GOT3 (cell line): ENCODE data around the gene TMEM72.

Experiments
- DNase-seq: peaks from one replicate; lab custom pipeline; 2025; ENCODE audit warnings: mixed read lengths; lab: John Stamatoyannopoulos, UW

Gene TMEM72

DNA sequence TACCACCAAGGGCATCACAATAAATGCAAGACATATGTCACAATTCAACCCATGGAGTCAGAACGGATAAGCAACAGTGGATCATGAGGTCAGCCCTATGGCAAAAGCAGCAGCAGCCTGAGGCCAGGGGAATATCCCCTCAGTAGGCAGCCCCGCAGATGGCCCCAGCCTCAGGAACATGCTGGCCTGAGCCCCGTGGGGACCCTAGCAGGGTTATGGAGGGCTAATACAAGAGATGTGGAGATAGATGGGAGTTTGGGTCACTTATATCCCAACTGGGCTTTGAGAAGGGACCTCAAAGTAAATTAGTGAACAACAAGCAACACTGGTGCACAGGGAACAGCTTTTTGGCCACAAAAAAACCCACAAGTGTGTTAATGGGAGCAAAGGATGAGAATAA, 9.1 kb downstream of the TMEM72 start:
- no peak for DNase-seq

GRCh38 chr10:44921061-44921460, 9.9 kb downstream of the TMEM72 start:
- DNase-seq: no peak

GRCh38 chr10:44921506-44921905, 10.4 kb downstream of the TMEM72 start:
- DNase-seq: no peak

DNA sequence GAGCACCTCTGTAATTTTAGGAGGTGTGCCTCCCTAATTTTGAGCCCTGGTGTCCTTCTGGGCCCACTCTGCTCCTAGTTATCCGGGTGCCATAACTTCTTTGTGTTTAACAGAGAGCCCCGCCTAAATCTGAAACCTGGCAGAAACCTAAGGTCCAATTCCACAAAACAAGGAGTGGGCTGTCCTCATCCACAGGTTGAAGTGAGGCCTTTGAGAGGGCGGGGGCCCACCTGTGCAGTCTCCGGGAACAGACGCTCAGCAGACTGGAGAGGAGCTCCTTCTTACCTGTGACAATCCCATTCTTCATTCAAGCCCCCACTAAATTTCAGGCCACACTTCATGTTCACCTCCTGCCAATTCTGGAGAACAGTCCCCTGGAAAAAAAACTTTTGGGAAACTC, 10.9 kb downstream of the TMEM72 start:
- no peak for DNase-seq

DNA sequence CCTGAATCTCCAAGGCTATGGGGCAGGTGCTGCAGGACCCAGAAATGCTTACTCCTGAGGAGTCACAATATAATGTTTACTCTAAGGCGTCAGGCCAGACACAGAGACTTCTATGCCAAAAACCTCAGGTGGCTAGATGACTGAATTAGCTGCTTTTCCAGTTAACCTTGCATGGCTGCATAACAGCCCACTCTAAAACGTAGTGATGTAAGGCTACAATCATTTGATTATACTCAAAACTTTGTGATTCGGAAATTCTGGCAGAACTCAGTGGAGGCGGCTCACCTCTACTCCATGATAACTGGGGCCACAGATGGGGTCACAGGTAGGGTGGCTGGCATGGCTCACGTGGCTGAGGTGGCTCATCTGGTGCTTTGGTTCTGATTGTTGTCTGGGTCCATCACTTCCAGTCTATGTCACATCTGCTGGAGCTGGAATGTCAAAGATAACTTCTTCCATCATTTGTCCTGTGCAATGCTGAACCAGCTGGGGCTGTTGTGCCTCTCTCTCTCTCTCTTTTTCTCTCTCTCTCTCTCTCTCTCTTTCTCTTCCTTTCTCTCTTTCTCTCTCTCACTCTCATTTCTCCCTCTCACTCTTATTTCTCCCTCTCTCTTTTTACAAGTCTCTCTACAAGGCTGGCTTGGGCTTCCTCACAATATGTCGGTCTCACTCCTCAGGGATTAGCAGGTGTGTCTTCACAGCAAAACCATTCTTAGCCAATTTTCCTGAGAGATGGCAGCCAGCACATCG, 11.8 kb downstream of the TMEM72 start:
- DNase-seq: no peak

DNA sequence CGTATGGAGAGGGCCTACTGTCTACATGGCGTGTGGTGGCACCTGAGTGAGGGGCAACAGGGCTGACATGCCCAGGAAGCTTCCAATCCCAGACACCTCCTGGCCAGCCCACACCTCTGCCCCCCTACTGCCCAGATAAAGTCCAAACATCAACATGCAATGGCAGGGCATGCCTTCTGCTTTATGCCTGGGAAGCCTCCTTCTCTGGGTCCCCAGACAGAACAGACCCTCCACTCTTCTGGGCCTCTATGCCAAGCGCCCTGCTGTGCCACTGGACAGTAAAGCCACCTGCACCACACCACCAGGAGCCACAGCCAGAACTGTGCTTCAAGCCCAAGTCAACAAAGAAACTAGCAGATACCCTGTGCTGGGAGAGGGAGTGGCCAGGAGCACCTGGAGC, 12.5 kb downstream of the TMEM72 start:
- DNase-seq: no peak

GRCh38 chr10:44924261-44925040, 13.3 kb downstream of the TMEM72 start:
- DNase-seq: no peak

- DNase-seq: no peak
Measured at GRCh38 chr10:44925224-44925623, 14.1 kb downstream of the TMEM72 start.

DNA sequence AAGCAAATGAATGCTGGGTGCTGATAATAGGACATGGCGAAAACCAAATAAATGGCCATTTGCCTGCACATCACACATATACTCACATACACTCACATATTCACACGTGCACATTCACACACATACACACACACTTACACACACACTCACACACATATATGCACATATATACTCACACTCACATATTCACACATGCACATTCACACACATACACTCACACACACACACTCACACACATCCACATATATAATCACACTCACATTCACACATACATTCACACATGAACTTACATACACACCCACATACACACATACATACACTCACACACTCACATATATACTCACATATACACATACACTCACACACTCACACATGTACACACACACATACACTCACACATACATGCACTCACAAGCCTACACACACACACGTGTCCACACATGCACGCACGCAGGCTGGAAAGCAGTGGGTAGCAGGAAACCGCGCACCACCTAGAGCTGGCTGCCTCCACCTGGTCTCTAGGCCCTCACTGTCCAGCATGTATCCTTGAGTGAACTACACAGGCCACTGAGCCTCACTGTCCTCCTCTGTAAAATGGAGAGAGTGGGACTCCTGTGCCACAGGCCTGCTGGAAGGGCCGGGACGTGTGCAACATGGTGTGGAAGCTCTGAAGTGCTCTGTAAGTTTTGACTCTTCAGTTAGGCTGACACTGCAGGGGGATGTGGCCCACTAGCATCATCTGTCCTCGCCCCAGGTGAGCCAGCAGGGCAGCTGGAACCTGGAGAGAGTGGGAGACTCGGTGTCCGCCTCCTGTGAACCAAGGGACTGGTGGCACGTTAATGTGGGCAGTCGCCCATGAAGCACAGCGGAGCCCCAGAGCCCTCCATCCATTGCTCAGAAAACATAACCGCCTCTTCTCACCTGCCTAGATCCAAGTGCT, 14.9 kb downstream of the TMEM72 start:
- no peak for DNase-seq

- no peak for DNase-seq
Measured at GRCh38 chr10:44926751-44927351, 15.7 kb downstream of the TMEM72 start.

- no peak for DNase-seq
Measured at GRCh38 chr10:44927352-44927751, 16.2 kb downstream of the TMEM72 start.

DNA sequence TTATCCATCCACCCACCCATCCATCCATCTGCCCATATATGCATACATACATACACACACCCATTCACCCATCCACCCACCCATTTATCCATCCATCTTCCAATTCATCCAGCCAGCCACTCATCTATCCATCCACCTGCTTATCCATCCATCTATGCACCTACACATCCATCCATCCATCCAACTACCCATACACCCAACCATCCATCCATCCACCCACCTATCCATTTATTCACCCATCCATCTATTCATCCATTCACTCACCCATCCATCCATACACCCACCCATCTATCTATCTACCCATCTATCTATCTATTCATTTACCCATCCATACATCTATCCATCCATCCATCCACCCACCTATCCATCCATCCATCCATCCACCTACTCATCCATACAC, 17.3 kb downstream of the TMEM72 start:
- DNase-seq: no peak

GRCh38 chr10:44929356-44930255, 18.5 kb downstream of the TMEM72 start:
- no peak for DNase-seq

DNA sequence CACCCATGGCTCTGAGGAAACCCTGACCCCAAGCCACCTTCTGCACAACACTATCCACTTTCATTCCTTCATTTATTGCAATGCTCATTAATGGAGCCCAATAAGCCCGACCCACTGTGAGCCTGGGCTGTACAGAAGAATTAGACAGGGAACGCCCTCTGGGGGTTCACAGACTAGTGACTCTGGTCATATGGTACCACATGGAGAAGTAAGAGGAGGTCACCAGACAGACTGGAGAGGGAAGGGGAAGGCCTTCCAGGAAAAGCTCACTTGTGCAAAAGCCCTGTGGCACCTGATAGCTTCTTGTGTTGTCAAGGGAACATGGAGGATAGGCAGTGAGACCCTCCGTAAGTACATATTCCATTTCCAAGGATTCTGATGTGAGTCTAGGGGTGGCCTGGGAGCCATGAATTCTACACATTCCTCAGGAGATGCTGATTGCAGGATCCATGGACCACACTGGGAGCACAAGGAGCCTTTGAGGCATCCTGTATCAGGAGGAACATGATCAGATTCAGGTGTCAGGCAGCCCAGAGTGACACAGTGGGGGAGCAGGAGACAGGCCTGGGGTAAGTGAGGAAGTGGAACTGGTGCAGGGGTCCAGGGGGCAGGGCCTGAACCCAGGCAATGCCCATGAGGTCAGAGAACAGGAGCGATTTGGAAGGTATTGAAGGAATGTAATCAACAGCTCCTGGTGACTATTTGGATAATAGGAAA, 19.9 kb downstream of the TMEM72 start:
- DNase-seq: no peak

DNA sequence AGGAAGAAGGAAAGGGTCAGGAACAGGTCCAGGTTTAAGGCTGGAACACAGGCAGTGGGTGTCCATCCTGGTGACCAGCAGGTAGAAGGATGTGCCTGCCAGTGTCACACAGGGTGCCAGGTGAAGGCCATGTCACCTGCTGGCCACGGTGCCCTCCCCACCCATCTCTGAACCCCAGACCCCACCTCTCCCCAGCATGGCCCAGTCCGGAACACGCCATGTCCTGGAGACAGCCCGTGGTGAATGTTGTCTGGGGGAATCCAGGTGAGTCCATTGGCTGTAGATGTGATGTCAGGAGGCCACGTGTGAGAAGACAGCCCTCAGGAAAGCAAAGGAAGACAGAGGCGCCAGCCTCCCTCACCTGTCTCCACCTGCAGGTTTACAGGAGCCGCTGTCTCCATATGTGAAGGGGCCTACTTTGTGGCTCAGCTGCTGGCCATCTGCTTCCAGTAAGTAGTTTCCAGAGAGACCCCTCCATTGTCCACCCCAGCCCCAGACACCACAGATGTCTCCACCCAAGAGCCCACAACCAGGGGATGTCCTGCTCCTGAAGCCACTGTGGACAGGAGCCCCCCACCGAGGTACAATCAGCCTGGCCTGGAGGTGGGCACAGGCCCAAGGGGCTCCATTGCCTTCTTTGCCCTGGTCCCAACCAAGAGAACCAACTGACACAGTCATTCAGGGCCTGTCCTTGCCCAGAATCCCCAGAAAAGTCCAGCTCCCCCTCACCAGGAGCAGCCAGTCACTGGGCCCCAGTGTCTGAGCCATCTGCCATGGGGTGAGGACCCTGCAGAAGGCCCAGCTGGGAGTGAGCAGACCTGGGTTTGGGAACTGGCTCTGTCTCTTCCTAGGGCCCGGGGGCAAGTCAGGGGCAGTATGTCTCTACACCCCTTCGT, 20.7 kb downstream of the TMEM72 start:
- no peak for DNase-seq

GRCh38 chr10:44932517-44933450, 21.6 kb downstream of the TMEM72 start:
- peak; percentile 41 for DNase-seq

GRCh38 chr10:44933451-44934321, 22.5 kb downstream of the TMEM72 start:
- DNase-seq: no peak
